Lower leg skin (tissue), 3 donors: ENCODE measurements around the gene NR1H2.

ENCODE experiments used
- CTCF ChIP-seq, 3 donors: fragments of 450-650 bp; IDR thresholded peaks; one replicate each; pipeline ENCODE4 v1.5.1; 2016; ENCODE audit warnings: antibody characterized with exemption in 3 of 3, mild to moderate bottlenecking in 3 of 3, moderate library complexity in 2 of 3
- POLR2A ChIP-seq, 2 donors: fragments of 450-650 bp; IDR thresholded peaks; one replicate each; pipeline ENCODE4 v1.6.1; 2016 to 2017; ENCODE audit warnings: antibody characterized with exemption in 2 of 2, mild to moderate bottlenecking in 1 of 2, moderate library complexity in 1 of 2

- no peak for TF ChIP-seq CTCF (IDR thresholded peaks at IDR 0.05)
- TF ChIP-seq POLR2A (IDR thresholded peaks at IDR 0.05), result no peak
Measured at GRCh38 chr19:50417111-50418081, 41.1 kb downstream of the NR1H2 start.
